HepG2 (cell line): ENCODE results near the gene LOXL3. TPM values are rescaled to one million over a fixed set of nuclear protein-coding genes. Genes with fewer than 3 reads are reported as not detected.

Source experiments
- GLI4 ChIP-seq: sonication (generic); formaldehyde crosslinking; IDR thresholded peaks from 2 replicates; pipeline ENCODE4 v1.5.1; 2020; ENCODE audit warnings: missing genetic modification reagents, mild to moderate bottlenecking, moderate library complexity, borderline replicate concordance
- HBP1 ChIP-seq: IDR thresholded peaks from 2 replicates; pipeline ENCODE4 v1.6.1; 2016; ENCODE audit warnings: low read depth, control low read depth
- ISX ChIP-seq: sonication (generic); formaldehyde crosslinking; conservative IDR thresholded peaks from 2 replicates; pipeline ENCODE4 v1.5.0; 2020; ENCODE audit warnings: missing genetic modification reagents
- MXD3 ChIP-seq: IDR thresholded peaks from 2 replicates; pipeline ENCODE4 v1.6.1; 2016; ENCODE audit warnings: mild to moderate bottlenecking, missing biosample characterization, missing genetic modification reagents
- PBX2 ChIP-seq: IDR thresholded peaks from 2 replicates; pipeline ENCODE4 v1.6.1; 2016; ENCODE audit warnings: control low read depth
- PHB2 ChIP-seq: fragments of 450-650 bp; IDR thresholded peaks from 2 replicates; pipeline ENCODE4 v1.6.1; 2018; ENCODE audit not compliant: partially characterized antibody
- POGK ChIP-seq: sonication (generic); formaldehyde crosslinking; conservative IDR thresholded peaks from 2 replicates; pipeline ENCODE4 v1.8.0; 2022; ENCODE audit warnings: mild to moderate bottlenecking, moderate library complexity, missing genetic modification reagents
- RXRA ChIP-seq: sonication (generic); formaldehyde crosslinking; IDR thresholded peaks from 2 replicates; pipeline ENCODE4 v1.5.1; 2020; ENCODE audit warnings: missing genetic modification reagents
- SMYD3 ChIP-seq: sonication (generic); formaldehyde crosslinking; IDR thresholded peaks from 2 replicates; pipeline ENCODE4 v1.8.1; 2023; ENCODE audit warnings: mild to moderate bottlenecking, missing genetic modification reagents
- TAF15 ChIP-seq: fragments of 200-400 bp; formaldehyde crosslinking; IDR thresholded peaks from one replicate; pipeline ENCODE4 v1.6.1; 2018; ENCODE audit warnings: mild to moderate bottlenecking, low read depth, low read length; ENCODE audit not compliant: poor library complexity, severe bottlenecking
- TEAD3 ChIP-seq: optimal IDR thresholded peaks from 2 replicates; pipeline ENCODE3; 2016; ENCODE audit warnings: borderline replicate concordance
- TFDP2 ChIP-seq: sonication (generic); formaldehyde crosslinking; IDR thresholded peaks from 2 replicates; pipeline ENCODE4 v1.4.0; 2020; ENCODE audit warnings: missing genetic modification reagents
- TGIF2 ChIP-seq: IDR thresholded peaks from 2 replicates; pipeline ENCODE4 v1.6.1; 2016; ENCODE audit warnings: control low read depth, missing compliant biosample characterization
- TRIM24 ChIP-seq: sonication (generic); formaldehyde crosslinking; IDR thresholded peaks from 2 replicates; pipeline ENCODE4 v1.8.0; 2022; ENCODE audit warnings: mild to moderate bottlenecking, missing genetic modification reagents
- ZFY ChIP-seq: sonication (generic); formaldehyde crosslinking; IDR thresholded peaks from 2 replicates; pipeline ENCODE4 v1.4.0; 2020; ENCODE audit warnings: missing genetic modification reagents
- ZNF335 ChIP-seq: sonication (generic); formaldehyde crosslinking; IDR thresholded peaks from 2 replicates; pipeline ENCODE4 v1.4.0; 2020; ENCODE audit warnings: missing genetic modification reagents
- ZNF563 ChIP-seq: sonication (generic); formaldehyde crosslinking; IDR thresholded peaks from 2 replicates; pipeline ENCODE4 v1.8.0; 2022; ENCODE audit warnings: mild to moderate bottlenecking, moderate library complexity, missing genetic modification reagents
- ZNF605 ChIP-seq: sonication (generic); formaldehyde crosslinking; IDR thresholded peaks from 2 replicates; pipeline ENCODE4 v1.8.0; 2022; ENCODE audit warnings: mild to moderate bottlenecking, missing genetic modification reagents
- ZNF670 ChIP-seq: sonication (generic); formaldehyde crosslinking; IDR thresholded peaks from 2 replicates; pipeline ENCODE4 v1.8.0; 2022; ENCODE audit warnings: mild to moderate bottlenecking, missing genetic modification reagents, borderline replicate concordance
- ZNF691 ChIP-seq: sonication (generic); formaldehyde crosslinking; IDR thresholded peaks from 2 replicates; pipeline ENCODE4 v1.4.0; 2020; ENCODE audit warnings: missing genetic modification reagents, low read depth, mild to moderate bottlenecking, borderline replicate concordance
- ZNF720 ChIP-seq: sonication (generic); formaldehyde crosslinking; IDR thresholded peaks from 2 replicates; pipeline ENCODE4 v1.4.0; 2020; ENCODE audit warnings: missing genetic modification reagents
- polyA plus RNA-seq, 8 experiments: library from polyadenylated mRNA; depleted of rRNA in 3 of 8; stranded (reverse) in 7 of 8; unstranded in 1 of 8; fragments of >200 nt; fragmentation: Illumina TruSeq in 4 of 8; extraction: Trizol in 4 of 8; gene quantifications; 2 replicates each; pipeline versions ENCODE4 v1.2.1 to v1.2.3, GENCODE V29; 2011 to 2016; ENCODE audit warnings: low read depth in 4 of 8, missing spikeins in 1 of 8, mixed read lengths in 1 of 8; ENCODE audit not compliant: insufficient read depth in 1 of 8
- total RNA-seq, 5 experiments: library from RNA; depleted of rRNA; stranded (reverse); fragments of >200 nt; fragmentation: Illumina TruSeq; extraction: Trizol; gene quantifications; 2 replicates each; pipeline ENCODE4 v1.2.3, GENCODE V29; 2016; ENCODE audit warnings: low read depth in 1 of 5
- TF ChIP-seq, protein P1 (sequence below): sonication (generic); formaldehyde crosslinking; IDR thresholded peaks from 2 replicates; pipeline ENCODE4 v1.4.0; 2020; ENCODE audit warnings: missing genetic modification reagents; ENCODE audit errors: not compliant biosample characterization

LOXL3 gene
- total and polyA plus RNA-seq, 2 of the 13 experiments (the other 11 are each of a cell fraction or from before 2014, with no cell fraction given), result 0.55 to 6.5 TPM

DNA sequence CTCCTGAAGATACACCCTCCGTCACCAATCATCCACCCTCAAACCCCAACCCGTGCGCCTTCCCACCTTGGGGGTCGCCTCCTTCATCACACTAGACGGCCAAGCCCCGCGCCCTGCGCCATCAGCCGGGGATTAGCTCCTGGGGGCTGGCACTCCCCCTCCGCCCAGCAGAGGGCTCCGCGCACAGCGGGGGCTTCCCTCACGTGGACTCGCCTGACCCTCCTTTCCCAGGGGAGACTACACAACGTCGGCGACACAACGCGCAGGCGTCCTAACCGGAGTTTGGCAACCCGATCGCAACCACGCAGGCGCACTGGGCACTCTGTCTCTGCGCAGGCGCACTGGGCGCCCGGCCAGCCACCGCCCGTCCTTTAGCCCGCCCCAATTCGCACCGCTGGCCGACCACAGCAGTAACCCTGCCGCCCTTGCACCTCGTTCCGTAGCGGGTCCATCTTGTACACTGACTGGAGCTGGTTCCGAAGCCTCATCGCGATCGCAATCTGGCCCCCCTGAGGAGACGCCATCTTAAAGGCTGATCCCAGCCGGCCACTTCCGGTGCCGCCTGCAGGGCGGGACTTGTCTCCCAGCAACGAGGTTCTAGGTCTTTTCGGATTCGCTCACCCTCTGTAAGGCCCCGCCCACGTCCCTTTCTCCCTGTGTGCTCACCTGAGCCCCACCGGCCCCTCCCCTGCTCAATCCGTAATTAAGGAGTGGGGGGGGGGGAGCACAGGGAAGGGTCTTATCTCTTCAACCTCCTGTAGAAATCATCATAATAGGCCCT is 46.4 kb downstream of the LOXL3 start, which contains the start of gene PCGF1 (continued):
- peak; percentile 30; the same call in 1 of the 2 replicates for TF ChIP-seq ZFY (CRISPR knock-in tag)
- TF ChIP-seq SMYD3, result no peak
- TF ChIP-seq TEAD3 (CRISPR knock-in tag), result peak; percentile 66
- TF ChIP-seq TGIF2 (CRISPR knock-in tag), result peak; percentile 82
- peak; percentile 66 for TF ChIP-seq ZNF605
- TF ChIP-seq, protein P1, sequence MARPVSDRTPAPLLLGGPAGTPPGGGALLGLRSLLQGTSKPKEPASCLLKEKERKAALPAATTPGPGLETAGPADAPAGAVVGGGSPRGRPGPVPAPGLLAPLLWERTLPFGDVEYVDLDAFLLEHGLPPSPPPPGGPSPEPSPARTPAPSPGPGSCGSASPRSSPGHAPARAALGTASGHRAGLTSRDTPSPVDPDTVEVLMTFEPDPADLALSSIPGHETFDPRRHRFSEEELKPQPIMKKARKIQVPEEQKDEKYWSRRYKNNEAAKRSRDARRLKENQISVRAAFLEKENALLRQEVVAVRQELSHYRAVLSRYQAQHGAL (CRISPR knock-in tag), result no peak
- TF ChIP-seq ZNF670 (CRISPR knock-in tag), result peak; percentile 56; the same call in 1 of the 2 replicates
- TF ChIP-seq TFDP2 (CRISPR knock-in tag), result peak; percentile 85; the same call in 1 of the 2 replicates
- TF ChIP-seq ISX (CRISPR knock-in tag), result no peak
- TF ChIP-seq ZNF720 (CRISPR knock-in tag), result no peak
- no peak for TF ChIP-seq TAF15
- TF ChIP-seq HBP1 (CRISPR knock-in tag), result 0 out of 2 replicates have a peak, but pooled peaks have one; percentile 44
- peak; percentile 61; the same call in 1 of the 2 replicates for TF ChIP-seq MXD3
- no peak for TF ChIP-seq PHB2
- TF ChIP-seq TRIM24 (CRISPR knock-in tag), result no peak
- peak; percentile 94 for TF ChIP-seq POGK (CRISPR knock-in tag)
- no peak; the same call in 1 of the 2 replicates for TF ChIP-seq GLI4 (CRISPR knock-in tag)
- peak; percentile 77; the same call in 1 of the 2 replicates for TF ChIP-seq ZNF563 (CRISPR knock-in tag)
- peak; percentile 98 for TF ChIP-seq RXRA (CRISPR knock-in tag)
- TF ChIP-seq ZNF691, result peak; percentile 86
- no peak; the same call in 1 of the 2 replicates for TF ChIP-seq ZNF335 (CRISPR knock-in tag)
- no peak; the same call in 1 of the 2 replicates for TF ChIP-seq PBX2 (CRISPR knock-in tag)
